Measurements from ENCODE around the gene MMADHC.

MMADHC gene

DNA sequence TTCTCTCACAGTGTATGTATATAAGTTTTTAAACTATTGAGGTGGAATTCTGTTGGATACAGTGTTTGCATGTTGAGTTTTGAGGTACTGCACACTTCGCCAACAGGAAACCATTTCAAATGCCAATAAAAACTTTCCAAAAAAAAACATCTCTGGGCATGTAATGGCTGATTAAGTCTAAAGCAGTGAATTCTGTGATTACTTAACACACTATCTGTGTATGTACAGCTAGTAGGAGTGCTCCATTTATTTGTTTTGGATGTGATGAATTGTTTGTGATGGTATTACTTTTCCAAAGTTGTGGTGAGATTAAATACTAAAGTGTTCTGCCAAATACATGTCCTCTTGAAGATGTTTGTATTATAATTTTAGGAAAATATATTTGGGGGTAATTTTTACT is 31.1 kb downstream of the MMADHC start:
- no peak for DNase-seq (ENCODE audit: low spot score)

DNA sequence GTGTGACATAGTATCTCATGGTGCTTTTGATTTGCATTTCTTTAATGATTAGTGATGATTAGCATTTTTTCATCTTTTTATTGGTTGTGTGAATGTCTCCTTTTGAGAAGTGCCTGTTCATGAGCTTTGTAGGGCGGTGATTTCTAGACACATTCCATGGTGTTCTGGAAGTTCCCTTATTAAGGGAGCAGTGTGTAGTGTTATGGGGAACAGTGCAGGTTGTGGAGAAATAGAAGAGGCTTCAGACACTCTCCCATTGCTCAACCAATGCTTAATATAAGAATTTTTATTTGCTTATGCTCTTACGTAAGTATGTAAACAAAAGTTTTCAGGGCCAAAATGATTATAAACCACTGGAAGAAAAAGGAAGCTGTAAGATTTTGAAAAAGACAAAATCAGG is 34.7 kb downstream of the MMADHC start:
- DNase-seq (ENCODE audit: low spot score) = no peak

GRCh38 chr2:149552226-149552625 is 35.3 kb downstream of the MMADHC start:
- no peak for DNase-seq (ENCODE audit: low spot score)

- no peak for DNase-seq (ENCODE audit: low spot score)
Observed at GRCh38 chr2:149544692-149545091, 42.9 kb downstream of the MMADHC start.

DNA sequence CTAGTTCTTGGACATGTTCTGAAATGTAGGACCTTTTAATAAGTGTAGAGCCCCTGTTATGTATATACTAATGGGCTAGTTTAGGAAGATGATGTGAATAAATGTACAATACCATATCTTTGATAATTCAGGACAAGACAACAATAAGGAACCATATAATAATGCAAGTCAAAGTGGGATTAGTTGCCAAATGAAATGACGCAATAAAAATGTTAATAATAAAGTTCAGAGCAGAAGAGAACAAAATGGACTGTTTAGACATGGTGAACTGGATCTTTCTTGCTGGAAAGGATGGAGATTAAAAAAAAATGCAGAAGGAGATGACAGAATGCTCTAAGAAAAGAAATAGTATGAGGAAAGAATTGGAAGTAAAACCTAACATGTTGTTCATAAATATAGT is 43.7 kb downstream of the MMADHC start:
- no peak for DNase-seq (ENCODE audit: low spot score)

DNA sequence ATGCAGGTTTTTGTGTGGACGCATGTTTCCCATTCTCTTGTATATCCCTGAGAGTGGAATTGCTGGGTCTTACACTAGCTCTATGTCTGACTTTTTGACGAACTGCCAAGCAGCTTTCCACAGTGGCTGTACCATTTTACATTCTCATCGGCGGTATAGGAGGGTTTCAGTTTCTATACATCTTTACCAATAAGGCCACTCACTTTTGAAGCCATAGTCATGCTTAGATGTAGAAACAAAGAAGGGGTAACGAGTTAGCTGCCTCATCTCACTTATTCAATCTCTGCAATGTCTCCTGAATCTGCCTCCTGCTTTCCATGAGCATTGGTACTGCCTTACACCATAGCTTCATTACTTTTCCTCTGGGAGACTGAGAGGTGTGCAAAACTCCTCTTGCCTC is 47.4 kb downstream of the MMADHC start:
- no peak for DNase-seq (ENCODE audit: low spot score)

DNA sequence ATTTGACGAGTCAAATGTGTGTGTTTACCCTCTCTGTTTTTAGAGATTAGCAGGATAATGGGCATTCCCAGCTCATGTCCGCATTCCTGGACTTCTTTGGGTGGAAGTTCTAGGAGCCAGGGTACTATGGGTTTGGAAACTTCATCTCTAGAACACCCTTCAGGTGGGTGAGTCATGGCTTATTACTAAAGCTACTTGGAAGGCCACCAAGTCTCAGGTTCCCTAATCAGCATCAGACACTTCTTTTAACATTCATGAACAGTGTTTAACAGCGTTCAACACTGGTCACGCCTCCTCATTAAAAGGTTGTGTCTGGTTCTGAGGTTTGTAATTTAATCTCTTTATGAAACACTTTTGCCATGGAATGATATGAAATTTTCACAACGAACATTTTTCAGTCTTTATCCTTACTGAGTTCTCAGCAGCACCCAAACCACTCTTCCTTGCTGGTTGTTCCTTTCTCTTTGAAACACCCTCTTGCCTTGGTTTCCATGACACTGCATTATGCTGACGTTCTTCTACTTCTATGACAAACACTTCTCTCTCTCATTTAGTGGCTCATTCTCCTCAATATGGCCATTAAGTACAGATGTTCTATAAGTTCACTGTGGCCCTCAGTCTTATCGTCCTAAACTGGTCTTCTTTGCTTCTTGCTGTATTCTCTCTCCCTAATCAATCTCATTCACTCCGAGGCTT is 49.3 kb downstream of the MMADHC start:
- DNase-seq (ENCODE audit: low spot score) = no peak

DNA sequence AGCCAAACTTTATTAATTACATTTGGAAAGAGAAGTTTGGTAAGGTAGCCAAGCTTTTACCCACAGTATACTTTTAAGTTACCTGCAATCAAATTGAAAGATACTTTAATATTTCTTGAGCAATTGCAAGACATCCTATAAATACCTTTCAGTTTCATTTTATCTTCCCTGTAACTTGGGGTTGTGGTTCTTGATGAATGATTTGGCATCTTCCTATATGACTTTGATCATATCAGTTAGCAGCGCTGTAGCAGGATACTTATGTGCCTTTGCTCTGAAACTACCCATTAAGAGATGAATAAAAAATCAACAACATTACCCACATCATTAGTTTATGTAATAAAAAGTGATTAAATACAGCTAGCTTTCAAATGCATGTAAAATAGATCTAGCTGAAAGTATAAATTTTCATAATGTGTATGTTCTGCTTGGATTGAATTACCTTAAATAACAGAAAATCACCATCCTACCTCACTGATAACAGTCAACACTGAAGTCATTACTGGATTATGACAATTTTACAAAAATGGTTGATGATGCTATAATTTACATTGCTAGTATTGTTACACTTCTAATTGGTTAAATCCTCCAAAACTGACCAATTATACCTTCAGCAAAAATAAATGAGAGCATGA is 50.4 kb downstream of the MMADHC start:
- peak; percentile 59 for DNase-seq (ENCODE audit: low spot score)

- no peak for DNase-seq (ENCODE audit: low spot score)
Observed at GRCh38 chr2:149536649-149537048, 50.9 kb downstream of the MMADHC start.

DNA sequence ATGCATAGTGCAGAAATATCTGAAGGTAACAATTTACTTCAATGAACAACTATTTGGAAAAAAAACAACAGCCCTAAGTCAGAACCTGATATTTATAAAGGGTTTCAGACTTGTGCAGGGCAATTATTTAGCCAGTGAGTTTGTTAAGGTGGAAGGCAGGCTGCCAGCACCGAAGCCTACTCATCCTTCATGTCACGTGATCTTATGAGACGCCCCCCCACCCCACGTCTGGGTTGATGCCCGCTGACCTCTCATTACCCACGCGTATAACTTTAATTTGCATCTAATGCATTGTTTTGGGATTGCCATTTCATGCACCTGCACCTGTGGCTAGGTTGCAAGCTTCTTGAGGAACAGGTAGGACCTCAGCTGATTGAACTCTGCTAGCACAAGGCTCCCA is 52.9 kb downstream of the MMADHC start:
- DNase-seq (ENCODE audit: low spot score) = no peak

DNA sequence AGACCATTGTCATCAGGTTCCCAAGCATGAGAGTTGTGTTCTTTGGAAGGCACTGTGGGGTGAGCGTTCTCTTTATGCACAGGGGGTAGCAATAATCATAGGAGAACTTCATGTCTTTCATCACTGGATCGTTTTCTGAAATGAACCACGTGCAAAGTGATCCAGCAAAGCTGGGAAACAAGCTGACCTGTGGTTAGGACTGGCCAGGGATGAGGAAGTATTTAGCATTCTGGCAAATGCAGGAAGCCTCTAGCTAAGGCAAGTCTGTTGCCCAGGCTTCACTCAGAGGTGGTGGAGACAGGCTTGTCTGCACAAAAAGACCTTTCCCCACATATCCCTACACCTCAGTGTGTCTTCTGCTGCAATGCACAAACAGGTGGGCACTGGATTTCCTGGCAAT is 58.6 kb downstream of the MMADHC start:
- no peak for DNase-seq (ENCODE audit: low spot score)

DNA sequence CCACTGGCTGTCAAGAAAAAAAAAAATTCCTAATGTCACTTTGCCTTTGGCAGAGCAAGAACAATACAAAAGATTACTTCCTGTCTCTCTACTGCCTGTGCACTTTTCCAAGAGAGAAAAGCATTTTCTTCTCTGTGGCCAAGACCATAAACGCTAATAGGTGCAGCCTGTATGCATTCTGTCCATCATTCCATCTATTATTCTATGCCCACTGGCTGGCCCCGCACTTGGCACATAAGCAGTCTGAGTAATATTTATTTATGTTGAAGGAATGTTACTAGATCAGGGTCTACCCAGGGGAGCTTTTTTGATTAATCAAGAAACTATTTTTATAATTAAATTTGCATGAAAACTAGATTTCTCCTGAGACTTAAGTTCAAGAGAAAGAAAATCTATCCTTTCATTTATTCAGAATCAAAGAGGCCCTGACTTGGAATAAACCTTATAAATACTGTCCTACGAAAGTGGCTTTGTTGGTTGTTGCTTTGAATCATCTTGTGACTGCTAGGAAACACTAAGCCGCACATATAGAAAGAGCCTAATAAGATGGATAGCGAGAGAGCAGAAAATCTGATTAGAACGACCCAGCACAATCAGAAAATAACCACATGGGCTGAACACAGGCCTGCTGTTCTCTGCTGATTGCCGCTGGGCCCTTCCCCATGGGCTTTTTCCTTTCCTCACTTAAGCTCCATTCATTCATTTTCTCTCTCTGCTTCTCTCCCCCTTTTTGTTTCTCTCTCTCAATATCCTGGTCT is 59.4 kb downstream of the MMADHC start:
- DNase-seq (ENCODE audit: low spot score) = no peak

DNA sequence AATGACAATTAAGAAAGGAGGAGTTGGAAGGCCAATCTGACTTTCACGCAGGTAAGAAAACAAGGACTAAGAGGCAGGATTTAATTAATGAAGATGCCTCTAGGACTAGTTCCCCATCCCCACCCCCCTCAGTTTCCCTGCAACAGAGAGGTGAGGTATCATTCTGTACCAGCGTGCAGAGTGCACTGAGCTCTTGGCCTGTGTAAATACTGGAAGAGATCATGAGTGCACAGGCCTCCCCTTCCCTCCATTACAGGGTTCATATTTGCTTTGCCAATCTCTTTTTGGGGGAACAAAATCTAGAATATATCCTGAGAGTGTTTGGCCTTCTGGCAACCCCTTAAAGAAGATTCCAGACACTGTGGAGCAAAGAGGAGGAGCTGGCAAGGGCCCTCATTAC is 60.9 kb downstream of the MMADHC start:
- DNase-seq (ENCODE audit: low spot score) = no peak

- DNase-seq (ENCODE audit: low spot score) = no peak
Observed at GRCh38 chr2:149525323-149525722, 62.3 kb downstream of the MMADHC start.

Measured in activated CD4-positive, alpha-beta T cell treated with anti-CD3 and anti-CD28 coated beads, Interleukin-2, Interleukin-4, amounts not matched to agents 100 ng/mL and 50 ng/mL, durations not matched to agents 16 hours and 8 hours (primary cell).